Loucy (cell line): ENCODE results near the gene BRSK2.

ENCODE experiments used
- EZH2phosphoT487 ChIP-seq: fragments of 200-600 bp; IDR thresholded peaks from 2 replicates; pipeline ENCODE4 v1.6.1; 2018; ENCODE audit warnings: antibody characterized with exemption, mild to moderate bottlenecking, moderate library complexity, borderline replicate concordance
- TF ChIP-seq, protein P1 (sequence below): fragments of 200-600 bp; sonication (generic); conservative IDR thresholded peaks from 2 replicates; pipeline ENCODE4 v1.5.1; 2014; ENCODE audit warnings: mild to moderate bottlenecking, antibody characterized with exemption, low read length

GRCh38 chr11:1479678-1480118 lies 90.0 kb downstream of the BRSK2 start:
- TF ChIP-seq, protein P1, sequence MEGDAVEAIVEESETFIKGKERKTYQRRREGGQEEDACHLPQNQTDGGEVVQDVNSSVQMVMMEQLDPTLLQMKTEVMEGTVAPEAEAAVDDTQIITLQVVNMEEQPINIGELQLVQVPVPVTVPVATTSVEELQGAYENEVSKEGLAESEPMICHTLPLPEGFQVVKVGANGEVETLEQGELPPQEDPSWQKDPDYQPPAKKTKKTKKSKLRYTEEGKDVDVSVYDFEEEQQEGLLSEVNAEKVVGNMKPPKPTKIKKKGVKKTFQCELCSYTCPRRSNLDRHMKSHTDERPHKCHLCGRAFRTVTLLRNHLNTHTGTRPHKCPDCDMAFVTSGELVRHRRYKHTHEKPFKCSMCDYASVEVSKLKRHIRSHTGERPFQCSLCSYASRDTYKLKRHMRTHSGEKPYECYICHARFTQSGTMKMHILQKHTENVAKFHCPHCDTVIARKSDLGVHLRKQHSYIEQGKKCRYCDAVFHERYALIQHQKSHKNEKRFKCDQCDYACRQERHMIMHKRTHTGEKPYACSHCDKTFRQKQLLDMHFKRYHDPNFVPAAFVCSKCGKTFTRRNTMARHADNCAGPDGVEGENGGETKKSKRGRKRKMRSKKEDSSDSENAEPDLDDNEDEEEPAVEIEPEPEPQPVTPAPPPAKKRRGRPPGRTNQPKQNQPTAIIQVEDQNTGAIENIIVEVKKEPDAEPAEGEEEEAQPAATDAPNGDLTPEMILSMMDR: no peak
- no peak for TF ChIP-seq EZH2phosphoT487
